Measurements from ENCODE around the gene MAP6.

MAP6 gene

DNA sequence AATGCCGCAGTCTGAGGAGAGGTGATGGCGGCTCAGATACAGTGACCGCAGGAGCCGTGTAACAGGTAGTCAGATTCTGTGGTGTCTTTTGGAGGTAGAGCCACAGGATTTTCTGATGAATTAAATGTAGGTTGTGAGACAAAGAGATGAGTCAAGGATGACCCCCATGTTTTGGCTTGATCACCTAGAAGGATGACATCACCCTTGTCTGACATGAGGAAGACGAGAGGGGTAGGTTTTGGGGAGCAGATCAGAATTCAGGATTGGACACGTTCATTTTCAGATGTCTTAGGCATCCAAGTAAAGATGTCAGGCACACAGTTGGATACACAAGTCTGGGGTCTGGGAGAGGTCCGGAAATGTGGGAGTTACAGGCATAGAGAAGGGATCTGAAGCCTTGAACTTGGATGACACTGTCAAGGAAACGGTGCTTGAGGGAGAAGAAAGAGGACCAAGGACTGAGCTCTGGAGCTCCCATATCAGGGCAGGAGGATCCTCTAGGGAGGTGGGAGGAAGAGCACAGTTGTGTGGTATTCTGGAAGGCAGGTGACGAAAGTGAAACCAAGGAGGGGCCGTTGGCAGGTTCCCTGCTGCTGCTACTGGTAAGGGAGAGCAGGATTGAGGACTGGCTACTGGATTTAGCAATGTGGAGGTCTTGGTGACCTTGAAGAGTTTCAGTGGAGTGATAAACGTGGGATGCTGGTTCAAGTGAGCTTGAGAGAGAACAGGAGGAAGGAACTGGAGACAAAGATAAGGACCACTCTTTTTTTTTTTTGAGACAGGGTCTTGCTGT is 130.5 kb downstream of the MAP6 start:
- Histone ChIP-seq H3K27ac (no peak overlapping the region), H3K36me3 (no peaks in the 10 kb centered on the region), H3K27me3 (peaks cover 9% of the 10 kb centered on the region), H3K9me3 (no peaks in the 10 kb centered on the region), H3K4me3 (ENCODE audit: low read depth in 1 of 2, low read length in 1 of 2) (no peak overlapping the region), H3K4me1 (ENCODE audit: control insufficient read depth in 1 of 2, insufficient read depth in 1 of 2, low read depth in 1 of 2, low read length in 1 of 2) (peaks cover 11 to 13% of the 10 kb centered on the region in 2 experiments)
- TF ChIP-seq CTCF (IDR thresholded peaks at IDR 0.05), result no peak

- no peak overlapping the region for H3K4me3 ChIP-seq (ENCODE audit: low read depth in 1 of 2, low read length in 1 of 2)
- TF ChIP-seq CTCF (IDR thresholded peaks at IDR 0.05), result no peak
- H3K27ac ChIP-seq, result peak overlapping the region; percentile 61
These were observed 131.1 kb downstream of the MAP6 start for GRCh38 chr11:75537740-75538139.

More at GRCh38 chr11:75537740-75538139, 131.1 kb downstream of the MAP6 start:
- H3K27me3 ChIP-seq, result peaks cover 9% of the 10 kb centered on the region
- H3K4me1 ChIP-seq (ENCODE audit: control insufficient read depth in 1 of 2, insufficient read depth in 1 of 2, low read depth in 1 of 2, low read length in 1 of 2), result peaks cover 11 to 16% of the 10 kb centered on the region in 2 experiments
- H3K36me3 ChIP-seq, result no peaks in the 10 kb centered on the region
- no peaks in the 10 kb centered on the region for H3K9me3 ChIP-seq
